HG02623 (cell line): ENCODE data around the gene APAF1.

Experiments
- ATAC-seq: cut with Tn5 transposase; IDR thresholded peaks from one replicate; pipeline ENCODE4 v1.9.1; 2021; ENCODE audit warnings: moderate library complexity; ENCODE audit not compliant: unreplicated experiment

The APAF1 gene

DNA sequence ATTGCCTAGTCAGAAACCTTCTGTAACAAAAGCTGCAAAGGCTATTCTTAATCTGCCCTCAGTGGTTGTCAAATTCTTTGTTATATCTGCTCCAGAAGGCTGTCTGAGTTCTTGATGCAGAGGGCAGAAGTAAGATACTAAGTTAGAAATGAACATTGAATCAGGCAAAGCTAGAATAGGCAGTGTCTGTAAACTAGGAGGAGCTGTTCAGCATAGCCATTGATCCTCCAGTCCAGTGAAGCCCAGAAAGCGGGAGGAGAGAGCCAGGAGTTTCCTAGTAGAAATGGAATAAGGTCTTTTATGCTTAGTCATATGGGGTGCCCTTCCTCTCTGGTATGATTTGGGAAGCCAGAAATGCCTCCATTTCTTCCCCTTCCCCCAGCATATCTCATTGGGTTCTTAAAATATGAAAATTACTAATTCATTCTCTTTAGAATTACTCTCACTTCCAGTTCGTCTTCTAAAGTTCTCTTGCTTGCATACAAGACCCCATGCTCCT, 76.2 kb downstream of the APAF1 start:
- ATAC-seq = no peak

DNA sequence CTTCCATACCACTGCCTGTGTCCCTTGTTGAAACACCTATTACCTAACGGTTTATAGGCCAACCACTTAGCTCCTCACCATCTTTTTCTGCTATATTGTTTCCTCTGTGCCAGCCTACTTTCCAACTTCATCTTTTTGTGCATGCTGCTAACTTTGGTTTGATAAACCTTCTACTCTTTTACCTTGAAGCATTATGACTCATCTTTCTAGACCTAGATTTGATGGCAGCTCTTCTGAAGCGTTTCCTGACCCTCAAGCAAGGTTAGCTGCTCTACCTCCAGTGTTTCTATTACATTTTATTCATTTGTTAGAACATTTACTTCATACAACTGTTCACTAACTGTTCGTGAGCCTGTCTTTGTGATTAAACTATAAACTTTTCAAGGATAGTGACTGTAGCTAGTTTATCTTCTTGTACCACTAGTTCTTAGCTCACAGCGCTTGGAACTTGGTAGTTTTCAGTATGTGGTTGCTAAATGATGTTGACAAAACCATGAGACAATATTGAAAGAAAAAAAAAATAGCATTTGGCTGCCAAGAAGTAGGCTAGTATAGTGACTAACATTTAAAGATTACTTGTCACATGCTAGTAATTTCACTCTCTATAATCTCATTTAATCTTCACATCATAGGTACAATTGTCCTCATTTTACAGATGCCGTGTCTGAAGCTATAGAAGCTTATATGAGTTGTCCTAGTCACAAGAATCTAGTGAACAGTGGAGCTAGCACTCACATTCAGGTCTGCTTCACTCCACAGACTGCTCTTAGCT, 79.5 kb downstream of the APAF1 start:
- ATAC-seq = no peak

DNA sequence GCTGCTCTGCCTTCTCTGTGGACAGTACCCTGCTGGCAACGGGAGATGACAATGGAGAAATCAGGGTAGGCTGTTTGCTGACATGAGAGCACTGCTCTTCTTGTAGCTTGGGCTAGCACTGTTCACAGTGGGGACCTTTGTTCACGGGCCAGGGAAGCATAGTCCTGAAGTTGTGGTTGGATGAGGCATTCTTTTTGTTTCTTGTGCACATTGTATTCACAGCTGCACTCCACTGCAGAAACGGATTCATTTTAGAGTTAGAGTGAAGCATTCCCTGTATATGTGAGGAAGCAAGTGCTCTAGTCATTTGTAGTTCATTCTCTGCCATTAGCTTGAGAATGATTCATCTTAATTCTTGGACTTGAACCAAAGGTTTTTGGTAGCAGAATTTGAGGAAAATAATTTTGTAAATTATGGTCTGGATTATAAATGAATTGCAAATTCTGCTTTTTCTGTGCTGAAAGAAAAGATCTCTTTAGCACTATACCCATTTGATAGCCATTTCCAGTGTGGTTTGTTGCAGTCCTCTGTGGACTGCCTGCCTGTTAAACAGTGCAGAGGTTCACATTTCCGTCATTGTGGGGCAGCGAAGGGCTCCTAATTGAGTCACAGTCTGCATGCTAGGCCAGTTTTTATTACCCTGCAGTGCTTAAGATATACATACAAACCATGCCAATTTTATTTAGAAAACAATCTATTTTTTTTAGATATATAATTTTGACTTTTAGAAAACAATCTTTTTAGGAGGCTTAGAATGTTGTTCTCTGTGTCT, 80.6 kb downstream of the APAF1 start:
- peak; percentile 87 for ATAC-seq

GRCh38 chr12:98727196-98727595, 82.1 kb downstream of the APAF1 start:
- no peak for ATAC-seq

DNA sequence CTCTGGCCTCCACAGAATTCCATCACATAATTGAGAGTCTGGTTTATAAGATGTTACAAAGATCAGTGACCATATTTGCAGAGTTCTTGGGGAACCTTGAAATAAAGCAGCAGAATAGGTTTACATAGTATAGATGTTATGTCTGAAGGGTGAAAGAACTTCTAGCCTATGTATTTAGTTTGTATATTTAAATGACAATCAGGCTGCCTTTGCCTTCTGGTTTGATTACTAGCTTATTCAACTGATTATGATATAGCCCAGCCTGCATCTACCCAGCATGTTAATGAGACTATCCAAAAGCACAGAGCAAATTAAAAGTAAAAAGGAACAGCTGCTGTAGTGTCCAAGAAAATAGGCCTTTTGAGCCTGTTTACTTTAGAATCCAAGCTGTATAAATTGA, 85.3 kb downstream of the APAF1 start:
- no peak for ATAC-seq

GRCh38 chr12:98733667-98734350, 88.7 kb downstream of the APAF1 start:
- no peak for ATAC-seq

GRCh38 chr12:98735821-98736220, 90.7 kb downstream of the APAF1 start:
- no peak for ATAC-seq

- ATAC-seq = no peak
Observed at GRCh38 chr12:98736352-98737321, 91.5 kb downstream of the APAF1 start.

- ATAC-seq = no peak
Observed at GRCh38 chr12:98737322-98737712, 92.2 kb downstream of the APAF1 start.

GRCh38 chr12:98738002-98738401, 92.9 kb downstream of the APAF1 start:
- no peak for ATAC-seq

DNA sequence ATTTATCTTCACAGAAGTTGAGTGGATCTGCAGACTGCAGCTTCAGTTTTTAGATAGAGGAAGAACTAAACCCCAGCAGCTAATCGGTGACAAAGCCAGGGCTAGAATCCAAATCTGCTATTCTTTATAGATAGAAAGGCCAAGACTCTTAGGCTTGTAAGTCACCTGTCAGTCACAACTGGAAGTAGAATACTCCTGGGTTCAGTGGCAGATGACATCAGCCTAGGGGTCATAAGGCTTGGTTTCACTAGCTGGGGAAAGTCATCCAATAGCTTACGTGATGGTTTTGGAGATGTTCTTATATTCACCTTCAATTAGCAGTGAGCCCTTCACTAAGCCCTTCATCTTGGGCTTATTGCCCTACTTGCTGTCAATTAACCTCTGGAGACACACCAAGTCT, 93.4 kb downstream of the APAF1 start:
- ATAC-seq = no peak

GRCh38 chr12:98740751-98741150, 95.7 kb downstream of the APAF1 start:
- ATAC-seq = no peak

DNA sequence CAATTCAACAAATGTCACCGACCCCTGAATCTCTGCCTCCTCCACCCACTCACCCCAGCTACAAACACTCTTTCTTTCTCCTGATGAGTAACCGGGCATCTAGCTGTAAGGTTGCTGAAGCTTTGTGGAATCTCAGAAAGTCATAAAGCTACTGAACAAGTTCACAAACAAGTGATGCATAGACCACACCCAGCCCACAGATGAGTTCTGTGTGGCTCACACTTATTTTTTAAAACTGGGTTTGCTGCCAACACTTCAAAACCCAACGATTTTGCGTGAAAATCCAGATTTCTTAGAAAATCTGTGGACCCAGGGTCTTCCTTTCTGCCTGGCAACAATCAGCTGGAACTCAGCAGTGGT, 96.1 kb downstream of the APAF1 start:
- no peak for ATAC-seq

DNA sequence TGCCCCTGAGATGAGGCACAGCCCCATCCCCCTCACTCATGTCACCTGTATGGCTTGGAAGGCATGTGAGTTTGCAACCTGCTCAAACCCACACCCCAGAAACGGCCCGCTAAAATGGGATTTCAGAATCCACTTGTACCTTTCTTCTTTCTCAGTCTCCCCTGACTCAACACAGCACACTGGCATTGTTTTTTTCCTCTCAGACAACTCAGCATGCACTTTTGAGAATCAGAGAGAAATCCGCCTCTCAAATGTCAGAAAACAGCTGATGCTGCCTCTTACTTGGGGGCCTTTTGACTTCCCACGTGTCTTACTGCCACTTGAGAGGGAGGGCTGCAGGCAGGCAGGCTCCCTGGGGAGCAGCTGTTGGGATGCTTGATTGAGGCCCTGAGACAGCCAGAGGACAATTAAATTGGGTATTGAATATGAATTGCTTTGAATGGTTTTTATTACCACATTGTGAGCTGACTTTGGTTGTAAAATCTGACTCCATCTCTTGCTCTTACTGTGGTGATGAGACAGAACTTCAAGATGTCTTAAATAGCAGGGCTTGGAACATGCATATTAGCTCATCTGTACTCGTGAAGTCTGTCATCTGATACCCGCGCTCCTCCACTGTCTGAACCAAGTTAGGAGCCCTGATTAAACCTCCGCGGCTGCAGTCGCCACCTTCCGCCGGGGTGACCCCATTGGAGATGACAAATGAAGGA, 96.6 kb downstream of the APAF1 start:
- no peak for ATAC-seq

- ATAC-seq = peak; percentile 55
Observed at GRCh38 chr12:98743362-98743953, 98.4 kb downstream of the APAF1 start.

DNA sequence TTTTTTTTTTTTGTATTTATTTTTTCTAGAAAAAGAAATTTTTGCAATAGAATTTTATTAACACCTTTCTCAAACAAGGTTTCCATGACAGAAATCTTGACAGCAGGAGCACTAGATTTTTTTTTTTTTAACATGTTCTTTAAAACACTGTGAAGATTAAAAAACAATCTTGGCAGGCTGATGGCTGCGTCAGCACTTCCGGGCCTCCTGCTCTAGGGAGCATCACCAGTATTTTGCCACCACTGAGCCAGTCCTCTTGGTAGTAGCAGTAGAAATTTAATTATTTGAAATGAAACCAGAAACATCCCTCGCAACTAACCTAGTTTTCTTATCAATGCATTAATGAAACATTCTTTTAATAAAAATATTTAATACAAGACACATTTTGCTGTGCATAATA, 99.6 kb downstream of the APAF1 start:
- no peak for ATAC-seq

DNA sequence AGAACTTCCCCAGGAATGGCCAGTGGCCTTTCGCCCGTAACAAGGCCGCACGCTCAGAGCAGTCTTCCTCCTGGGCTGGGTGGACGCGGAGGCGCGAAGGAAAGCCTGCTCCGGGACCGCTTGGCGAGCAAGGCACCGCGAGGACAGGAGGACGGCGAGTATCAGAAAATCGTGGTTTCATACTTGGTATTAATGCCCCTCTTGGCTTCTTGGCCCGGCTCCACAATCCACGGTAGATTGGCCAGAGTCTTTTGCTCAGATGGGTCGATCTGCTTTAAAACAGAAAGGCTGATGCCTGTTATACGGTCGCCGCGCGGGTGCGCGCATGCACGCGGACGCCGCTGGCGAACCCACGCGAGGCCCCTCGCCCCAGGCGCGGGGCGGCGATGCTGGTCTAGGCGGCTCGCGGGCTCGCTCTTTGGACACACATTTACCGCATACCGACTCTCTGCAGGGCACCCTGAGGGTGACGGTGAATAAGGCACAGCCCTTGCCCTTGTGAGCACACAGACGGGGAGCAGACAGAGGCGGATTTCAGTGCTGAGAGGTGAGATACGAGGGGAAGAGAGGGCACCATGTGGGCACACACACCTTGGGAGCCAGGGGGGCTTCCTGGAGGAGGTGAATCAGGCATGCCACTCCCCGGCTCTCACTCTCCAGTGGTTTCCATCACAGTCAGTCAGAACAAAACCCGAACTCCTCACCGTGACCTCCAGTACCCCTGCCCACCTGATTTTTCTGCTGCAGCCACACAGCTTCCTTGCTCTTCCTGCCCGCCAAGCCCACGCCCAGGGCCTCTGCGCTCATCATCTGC, 100.7 kb downstream of the APAF1 start:
- peak; percentile 41 for ATAC-seq

DNA sequence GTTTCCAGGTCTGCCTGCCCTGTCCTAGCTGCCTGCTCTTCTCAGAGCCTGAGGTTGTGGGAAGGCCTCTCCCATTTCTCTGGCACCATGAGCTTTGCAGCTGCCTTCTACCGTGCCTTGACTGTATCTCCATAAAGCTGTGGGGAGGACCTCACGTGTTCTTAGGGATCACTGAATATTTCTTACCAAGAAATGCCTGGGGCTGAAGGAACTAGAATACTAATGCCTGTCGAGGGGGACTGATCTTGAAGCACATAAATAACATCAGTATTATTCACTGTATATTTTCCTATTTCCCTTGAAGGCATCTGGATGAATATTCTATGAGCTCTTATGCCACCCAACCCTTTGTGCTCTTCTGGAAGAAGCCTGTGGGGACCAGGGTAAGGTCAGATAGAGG, 103.4 kb downstream of the APAF1 start:
- ATAC-seq = no peak

DNA sequence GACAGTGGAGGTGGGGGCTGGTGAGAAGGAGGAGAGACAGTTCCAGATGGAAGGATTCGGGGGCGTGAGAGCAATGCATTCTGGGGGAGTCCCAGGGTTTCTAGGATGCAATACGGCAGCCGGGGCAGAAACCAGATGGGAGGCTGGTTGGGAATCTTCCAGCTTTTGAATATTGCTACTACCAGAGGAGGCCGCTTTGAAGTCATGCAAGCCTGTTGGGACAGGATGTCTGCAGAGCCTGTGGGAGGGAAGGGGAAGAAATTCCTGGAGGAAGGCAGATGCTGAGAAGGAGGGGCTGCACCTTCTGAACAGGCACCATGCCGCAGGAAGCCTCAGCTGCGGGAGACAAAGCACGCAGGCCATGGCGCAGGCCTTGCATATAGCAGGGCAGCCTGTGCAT, 105.4 kb downstream of the APAF1 start:
- ATAC-seq = no peak
